Stomach (tissue), 9 donors: ENCODE data around the gene SLC20A1. TPM values are rescaled to one million over a fixed set of nuclear protein-coding genes. Genes with fewer than 3 reads are reported as not detected.
A peak's percentile ranks its signal among the peaks of the same experiment; 100 is the strongest.

ENCODE experiments used
- DNase-seq, 2 donors: peaks; one replicate each; pipeline versions ENCODE4 v3.0.0 to v3.0.0-alpha.2; 2013 to 2019
- H3K27ac ChIP-seq, 5 donors: fragments of 200-600 bp in 4 of 5; sonication (generic) in 4 of 5; one replicate each; pipeline ENCODE4 v1.5.1; 2013 to 2019; ENCODE audit warnings: mild to moderate bottlenecking in 1 of 5, moderate library complexity in 1 of 5
- H3K27me3 ChIP-seq, 3 donors: fragments of 200-600 bp; sonication (generic); one replicate each; pipeline ENCODE4 v1.5.1; 2017 to 2019; ENCODE audit warnings: mixed run types in 1 of 3
- H3K36me3 ChIP-seq, 4 donors: fragments of 200-600 bp; sonication (generic); 1 replicate in 3 of 4; 2 replicates in 1 of 4; pipeline ENCODE4 v1.5.1; 2016 to 2019
- H3K4me1 ChIP-seq, 4 donors: fragments of 200-600 bp; sonication (generic); one replicate each; pipeline ENCODE4 v1.5.1; 2016 to 2019
- H3K4me3 ChIP-seq, 4 donors: fragments of 200-600 bp; sonication (generic) in 3 of 4; one replicate each; pipeline ENCODE4 v1.5.1; 2016 to 2019; ENCODE audit warnings: mild to moderate bottlenecking in 1 of 4
- H3K9me3 ChIP-seq, 4 donors: fragments of 200-600 bp; sonication (generic); one replicate each; pipeline ENCODE4 v1.5.1; 2016 to 2019
- CTCF ChIP-seq, 7 experiments: fragments of 450-650 bp in 4 of 7; fragments of 200-600 bp in 3 of 7; sonication (generic) in 3 of 7; IDR thresholded peaks; one replicate each; pipeline ENCODE4 v1.5.1; 2016 to 2019; ENCODE audit warnings: antibody characterized with exemption in 7 of 7, control low read depth in 2 of 7, mild to moderate bottlenecking in 1 of 7
- EP300 ChIP-seq: sonication (generic); formaldehyde crosslinking; IDR thresholded peaks from one replicate; pipeline ENCODE4 v1.6.1; 2017; ENCODE audit warnings: antibody characterized with exemption
- POLR2A ChIP-seq, 4 donors: fragments of 450-650 bp; IDR thresholded peaks; one replicate each; pipeline ENCODE4 v1.6.1; 2016; ENCODE audit warnings: antibody characterized with exemption in 4 of 4, control low read depth in 2 of 4, mild to moderate bottlenecking in 1 of 4, moderate library complexity in 1 of 4
- POLR2AphosphoS5 ChIP-seq, 3 donors: sonication (generic); formaldehyde crosslinking; IDR thresholded peaks; one replicate each; pipeline ENCODE4 v1.6.1; 2016; ENCODE audit warnings: antibody characterized with exemption in 3 of 3
- WGBS, 5 donors: extraction: QIAGEN DNeasy Blood & Tissue Kit in 3 of 5; methylation state at CpG; one replicate each; pipeline versions ENCODE4 v1.1.5 to v1.1.7; 2013 to 2018; 5-methylcytosine and 5-hydroxymethylcytosine counted together
- intact Hi-C: fragments of 100-400 bp; cut with DNase I; formaldehyde crosslinking; loops from one replicate; pipeline ENCODE4 v1.15.1; 2023; ENCODE audit warnings: low total_unique reads
- polyA plus RNA-seq, 3 donors: library from polyadenylated mRNA; stranded (reverse); fragments of 200-250 nt; gene quantifications; one replicate each; pipeline ENCODE4 v1.2.3, GENCODE V29; 2013
- total RNA-seq, 5 donors: library from RNA; depleted of rRNA; stranded (reverse); fragments of >200 nt; gene quantifications; one replicate each; pipeline versions ENCODE4 v1.1.0 to v1.2.3, GENCODE V29; 2014 to 2016
- donor health status: healthy with polysubstance abuse.
- donor health status: Bipolar disorder and iron deficiency.
- donor health status: healthy.

SLC20A1 gene
- total and polyA plus RNA-seq, 8 donors, result 9.0 to 63.8 (median 24.2) TPM

GRCh38 chr2:112637289-112637660 is 8.5 kb upstream of the SLC20A1 start:
- WGBS, 5 donors, result 65 to 80% (median 73%) methylated on average over 4 of the region's 4 CpGs
- DNase-seq, result no peak
- peaks cover 0 to 14% (median 0%) of the 10 kb centered on the region in 4 donors for H3K4me1 ChIP-seq
- TF ChIP-seq CTCF (IDR thresholded peaks at IDR 0.05) (no peak), POLR2A (IDR thresholded peaks at IDR 0.05) (no peak), EP300 (no peak), POLR2AphosphoS5 (IDR thresholded peaks at IDR 0.05) (no peak)
- intact Hi-C loops, result no loop called here
- H3K9me3 ChIP-seq, result no peaks in the 10 kb centered on the region
- H3K27me3 ChIP-seq, result peaks cover 0 to 5% (median 0%) of the 10 kb centered on the region in 3 donors
- no peaks in the 10 kb centered on the region for H3K36me3 ChIP-seq
- H3K4me3 ChIP-seq, result no peak overlapping the region
- H3K27ac ChIP-seq, result no peak overlapping the region

- Histone ChIP-seq H3K36me3 (no peaks in the 10 kb centered on the region), H3K4me1 (peaks cover 7 to 29% (median 10%) of the 10 kb centered on the region in 4 donors), H3K27ac (no peak overlapping the region), H3K27me3 (no peaks in the 10 kb centered on the region), H3K4me3 (no peak overlapping the region), H3K9me3 (no peaks in the 10 kb centered on the region)
- 78 to 90% (median 88%) methylated on average over 3 of the region's 3 CpGs for WGBS, 5 donors
- intact Hi-C loops, result no loop called here
- TF ChIP-seq EP300 (no peak), CTCF (IDR thresholded peaks at IDR 0.05) (no peak), POLR2A (IDR thresholded peaks at IDR 0.05) (no peak), POLR2AphosphoS5 (IDR thresholded peaks at IDR 0.05) (no peak)
- no peak for DNase-seq
These were observed 5.8 kb upstream of the SLC20A1 start for GRCh38 chr2:112639936-112640335.

- H3K27ac ChIP-seq, result no peak overlapping the region
- peaks cover 11 to 31% (median 12%) of the 10 kb centered on the region in 4 donors for H3K4me1 ChIP-seq
- no peaks in the 10 kb centered on the region for H3K27me3 ChIP-seq
- WGBS, 5 donors, result 77 to 94% (median 88%) methylated on average over 2 of the region's 2 CpGs
- H3K9me3 ChIP-seq, result no peaks in the 10 kb centered on the region
- TF ChIP-seq EP300 (no peak), POLR2A (IDR thresholded peaks at IDR 0.05) (no peak), POLR2AphosphoS5 (IDR thresholded peaks at IDR 0.05) (no peak), CTCF (IDR thresholded peaks at IDR 0.05) (no peak)
- H3K4me3 ChIP-seq, result no peak overlapping the region
- intact Hi-C loops, result no loop called here
- H3K36me3 ChIP-seq, result no peaks in the 10 kb centered on the region
- DNase-seq, result no peak
These were observed 5.3 kb upstream of the SLC20A1 start for GRCh38 chr2:112640467-112640799.

GRCh38 chr2:112640800-112641675 is 4.7 kb upstream of the SLC20A1 start:
- H3K4me3 ChIP-seq, result no peak overlapping the region
- no peak for DNase-seq
- no peaks in the 10 kb centered on the region for H3K36me3 ChIP-seq
- WGBS, 5 donors, result 58 to 81% (median 76%) methylated on average over 8 of the region's 8 CpGs
- peak overlapping the region in 2 of 5 donors; percentile 1 to 19 for H3K27ac ChIP-seq
- no peaks in the 10 kb centered on the region for H3K27me3 ChIP-seq
- H3K9me3 ChIP-seq, result no peaks in the 10 kb centered on the region
- TF ChIP-seq POLR2AphosphoS5 (IDR thresholded peaks at IDR 0.05), result no peak
- TF ChIP-seq EP300, result no peak
- TF ChIP-seq POLR2A (IDR thresholded peaks at IDR 0.05), result no peak
- no peak for TF ChIP-seq CTCF (IDR thresholded peaks at IDR 0.05)
- intact Hi-C loops, result no loop called here
- peaks cover 11 to 31% (median 13%) of the 10 kb centered on the region in 4 donors for H3K4me1 ChIP-seq
